ENCODE measurements around the gene RAB11FIP3.

Gene RAB11FIP3

GRCh38 chr16:567373-568256 is 142.2 kb downstream of the RAB11FIP3 start:
- DNase-seq (ENCODE audit: low read depth) = no peak

- no peak for DNase-seq (ENCODE audit: low read depth)
These were observed 143.2 kb downstream of the RAB11FIP3 start for GRCh38 chr16:568401-569258.

DNA sequence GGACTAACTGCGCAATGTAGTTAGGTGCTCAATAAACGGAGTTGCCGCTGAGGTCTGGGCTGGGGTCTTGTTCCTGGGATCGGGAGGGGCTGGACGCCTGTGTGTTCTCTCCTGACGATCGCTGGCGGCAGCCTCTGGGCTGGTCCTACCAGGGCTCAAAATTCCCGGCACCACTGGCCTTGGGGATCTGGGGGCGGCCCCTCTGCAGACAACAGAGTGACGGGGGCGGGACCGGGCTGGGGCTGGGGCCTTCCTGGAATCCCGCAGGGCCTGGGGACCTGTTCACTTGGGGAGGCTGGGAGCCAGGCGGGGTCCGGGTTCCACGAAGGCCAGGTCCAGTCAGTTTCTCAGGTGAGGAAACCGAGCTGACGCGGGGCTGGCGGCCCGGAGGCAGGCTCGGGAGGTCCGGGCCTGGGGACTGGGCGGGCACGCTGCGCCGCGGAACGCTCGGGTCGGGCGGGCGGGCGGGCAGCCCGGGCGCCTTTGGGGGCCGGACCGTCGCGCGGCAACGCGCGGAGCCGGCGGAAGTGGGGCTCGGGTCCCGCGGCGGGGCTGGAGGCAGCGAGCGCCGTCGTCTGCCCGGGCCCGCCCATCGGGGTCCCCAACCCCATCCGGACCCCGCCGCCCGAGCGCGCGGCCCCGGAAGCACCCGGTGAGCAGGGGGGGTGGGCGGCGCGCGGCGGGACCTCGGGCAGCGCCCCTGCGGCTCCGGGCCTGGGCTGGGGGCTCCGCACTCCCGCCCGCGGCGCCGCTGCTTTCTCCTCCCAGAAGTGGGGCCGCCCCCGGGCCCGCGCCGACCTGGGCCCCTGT is 144.2 kb downstream of the RAB11FIP3 start, which contains the start of gene PIGQ:
Gene PIGQ (plus strand): TSS at position 524 of the 810 bp plus-strand sequence. CDS start 4,107 bp downstream, outside the sequence.
- peak; percentile 26 for DNase-seq (ENCODE audit: low read depth)

Measured in HS-5 (cell line).